H9 (cell line): ENCODE measurements around the gene KRT84. TPM values are rescaled to one million over a fixed set of nuclear protein-coding genes. Genes with fewer than 3 reads are reported as not detected.

Experiments used
- DNase-seq: peaks from one replicate; pipeline ENCODE4 v3.0.0-alpha.2; 2017
- H2AFZ ChIP-seq: one replicate; pipeline ENCODE4 v1.6.1; 2013; ENCODE audit warnings: mild to moderate bottlenecking, low read length, control low read depth, moderate library complexity
- H2AK5ac ChIP-seq: 2 replicates; pipeline ENCODE4 v1.6.1; 2013; ENCODE audit warnings: low read length, control low read depth, mixed read lengths; ENCODE audit not compliant: insufficient read length
- H2BK120ac ChIP-seq: one replicate; pipeline ENCODE4 v1.6.1; 2013; ENCODE audit warnings: low read depth, mild to moderate bottlenecking, low read length, control low read depth, inconsistent platforms; ENCODE audit not compliant: poor library complexity, severe bottlenecking
- H2BK12ac ChIP-seq: 2 replicates; pipeline ENCODE4 v1.6.1; 2013; ENCODE audit warnings: low read length, control low read depth, mixed read lengths, low read depth; ENCODE audit not compliant: insufficient read length
- H2BK15ac ChIP-seq: 2 replicates; pipeline ENCODE4 v1.6.1; 2013; ENCODE audit warnings: low read depth, low read length, control low read depth
- H2BK20ac ChIP-seq: one replicate; pipeline ENCODE4 v1.6.1; 2013; ENCODE audit warnings: low read depth, mild to moderate bottlenecking, low read length, control low read depth, inconsistent platforms; ENCODE audit not compliant: poor library complexity, severe bottlenecking
- H2BK5ac ChIP-seq: 2 replicates; pipeline ENCODE4 v1.6.1; 2013; ENCODE audit warnings: low read length, control low read depth, mixed read lengths; ENCODE audit not compliant: insufficient read length
- H3K14ac ChIP-seq: 2 replicates; pipeline ENCODE4 v1.6.1; 2013; ENCODE audit warnings: low read length, control low read depth; ENCODE audit not compliant: insufficient read depth
- H3K18ac ChIP-seq: 2 replicates; pipeline ENCODE4 v1.6.1; 2013; ENCODE audit warnings: low read depth, mild to moderate bottlenecking, mixed read lengths, low read length, control low read depth; ENCODE audit not compliant: insufficient read length
- H3K23ac ChIP-seq: 2 replicates; pipeline ENCODE4 v1.6.1; 2013; ENCODE audit warnings: low read length, control low read depth, mixed read lengths, low read depth; ENCODE audit not compliant: insufficient read length
- H3K23me2 ChIP-seq: 2 replicates; pipeline ENCODE4 v1.6.1; 2013; ENCODE audit warnings: low read depth, mild to moderate bottlenecking, mixed read lengths, low read length, control low read depth; ENCODE audit not compliant: insufficient read length, poor library complexity, severe bottlenecking
- H3K27ac ChIP-seq: 2 replicates; pipeline ENCODE4 v1.5.1; 2013; ENCODE audit warnings: low read length, control low read depth, mixed read lengths, low read depth; ENCODE audit not compliant: insufficient read length
- H3K27me3 ChIP-seq: 2 replicates; pipeline ENCODE4 v1.6.1; 2013; ENCODE audit warnings: low read length, control low read depth, inconsistent platforms; ENCODE audit not compliant: insufficient read depth
- H3K4ac ChIP-seq: 2 replicates; pipeline ENCODE4 v1.6.1; 2013; ENCODE audit warnings: low read depth, mild to moderate bottlenecking, control low read depth, inconsistent platforms, low read length, moderate library complexity
- H3K4me1 ChIP-seq: 2 replicates; pipeline ENCODE4 v1.6.1; 2013; ENCODE audit warnings: low read length, control low read depth, inconsistent platforms; ENCODE audit not compliant: insufficient read depth
- H3K4me2 ChIP-seq: 2 replicates; pipeline ENCODE4 v1.6.1; 2013; ENCODE audit warnings: low read length, control low read depth, mixed read lengths; ENCODE audit not compliant: insufficient read length, insufficient read depth
- H3K56ac ChIP-seq: 2 replicates; pipeline ENCODE4 v1.6.1; 2013; ENCODE audit warnings: low read depth, mild to moderate bottlenecking, mixed read lengths, low read length, control low read depth; ENCODE audit not compliant: insufficient read length
- H3K79me1 ChIP-seq: 2 replicates; pipeline ENCODE4 v1.6.1; 2013; ENCODE audit warnings: low read depth, mild to moderate bottlenecking, moderate library complexity, low read length, control low read depth, inconsistent platforms; ENCODE audit not compliant: insufficient read depth, poor library complexity, severe bottlenecking
- H3K79me2 ChIP-seq: 2 replicates; pipeline ENCODE4 v1.6.1; 2013; ENCODE audit warnings: low read length, control low read depth, inconsistent platforms; ENCODE audit not compliant: insufficient read depth
- H3K9ac ChIP-seq: 2 replicates; pipeline ENCODE4 v1.6.1; 2013; ENCODE audit warnings: low read length, control low read depth, mixed read lengths; ENCODE audit not compliant: insufficient read length; ENCODE audit errors: extremely low read depth
- H3K9me3 ChIP-seq: one replicate; pipeline ENCODE4 v1.6.1; 2013; ENCODE audit warnings: low read depth, low read length, inconsistent platforms; ENCODE audit not compliant: control insufficient read depth
- H3T11ph ChIP-seq: one replicate; pipeline ENCODE4 v1.6.1; 2013; ENCODE audit warnings: mild to moderate bottlenecking, low read length, control low read depth, inconsistent platforms
- H4K20me1 ChIP-seq: one replicate; pipeline ENCODE4 v1.6.1; 2013; ENCODE audit not compliant: control insufficient read depth, insufficient read length, insufficient read depth
- H4K5ac ChIP-seq: 2 replicates; pipeline ENCODE4 v1.6.1; 2013; ENCODE audit warnings: low read depth, mild to moderate bottlenecking, mixed read lengths, low read length, control low read depth; ENCODE audit not compliant: insufficient read length
- H4K8ac ChIP-seq: replicated peaks from 2 replicates; pipeline ENCODE4 v1.6.1; 2013; ENCODE audit warnings: low read length, control low read depth, mixed read lengths, low read depth; ENCODE audit not compliant: insufficient read length
- H4K91ac ChIP-seq: 2 replicates; pipeline ENCODE4 v1.6.1; 2013; ENCODE audit warnings: low read depth, mild to moderate bottlenecking, moderate library complexity, mixed read lengths, low read length, control low read depth; ENCODE audit not compliant: insufficient read length
- H3K27ac Mint-ChIP-seq, 3 experiments: 2 replicates in 2 of 3; 3 replicates in 1 of 3; pipeline ENCODE4 v1.8.0; 2020 to 2021; ENCODE audit warnings: mixed read lengths in 3 of 3, mild to moderate bottlenecking in 1 of 3, moderate library complexity in 1 of 3
- H3K27me3 Mint-ChIP-seq: 2 replicates; pipeline ENCODE4 v1.8.0; 2021; ENCODE audit warnings: low read depth, mild to moderate bottlenecking, moderate library complexity, mixed read lengths
- H3K36me3 Mint-ChIP-seq, 3 experiments: 2 replicates in 2 of 3; 3 replicates in 1 of 3; pipeline ENCODE4 v1.8.0; 2020 to 2021; ENCODE audit warnings: low read depth in 3 of 3, mixed read lengths in 3 of 3; ENCODE audit not compliant: insufficient read depth in 1 of 3
- H3K4me1 Mint-ChIP-seq, 2 experiments: 2 replicates each; pipeline ENCODE4 v1.8.0; 2020; ENCODE audit warnings: mixed read lengths in 2 of 2
- H3K4me3 Mint-ChIP-seq, 2 experiments: 2 replicates in 1 of 2; 3 replicates in 1 of 2; pipeline ENCODE4 v1.8.0; 2020 to 2021; ENCODE audit warnings: mild to moderate bottlenecking in 2 of 2, mixed read lengths in 2 of 2, moderate library complexity in 1 of 2
- H3K9me3 Mint-ChIP-seq, 2 experiments: 2 replicates in 1 of 2; 3 replicates in 1 of 2; pipeline ENCODE4 v1.8.0; 2020; ENCODE audit warnings: mild to moderate bottlenecking in 2 of 2, mixed read lengths in 2 of 2, moderate library complexity in 1 of 2
- WGBS: extraction: QIAGEN DNeasy Blood & Tissue Kit; methylation state at CpG from one replicate; pipeline ENCODE4 v1.1.7; 2013; ENCODE audit warnings: missing lambda C conversion rate, low lambda C conversion rate, mixed read lengths; ENCODE audit not compliant: insufficient read length; ENCODE audit errors: extremely low coverage; 5-methylcytosine and 5-hydroxymethylcytosine counted together
- total RNA-seq: library from RNA; stranded (reverse); gene quantifications from 2 replicates; pipeline ENCODE4 v1.2.1, GENCODE V29; 2021
- TF ChIP-seq, protein P1 (sequence below): fragments of 200-600 bp; sonication (generic); conservative IDR thresholded peaks from 3 replicates; pipeline ENCODE4 v1.8.0; 2021; ENCODE audit warnings: antibody characterized with exemption, mild to moderate bottlenecking

Gene KRT84
- total RNA-seq, 1 experiment from 2014 or later, result not detected

GRCh38 chr12:52355176-52355575, 30.3 kb downstream of the KRT84 start:
- Mint-ChIP-seq H3K27ac (no peak overlapping the region), H3K4me1 (peaks cover 13 to 18% of the 10 kb centered on the region in 2 experiments), H3K36me3 (no peaks in the 10 kb centered on the region), H3K27me3 (peaks cover 8% of the 10 kb centered on the region; the same call in 1 of the 2 replicates), H3K9me3 (no peaks in the 10 kb centered on the region; a peak in 1 of 5 replicates), H3K4me3 (no peak overlapping the region)
- no peaks in the 10 kb centered on the region for H3K4me1 ChIP-seq
- H3K4ac ChIP-seq, result no peak overlapping the region
- no peak overlapping the region for H4K8ac ChIP-seq
- H2AK5ac ChIP-seq, result no peak overlapping the region
- WGBS, result no CpG with 5 or more reads among the region's 8 CpGs
- no peak overlapping the region for H3K9ac ChIP-seq
- no peak overlapping the region for H3K27ac ChIP-seq
- no peaks in the 10 kb centered on the region for H3K9me3 ChIP-seq
- H4K20me1 ChIP-seq, result no peaks in the 10 kb centered on the region
- no peak overlapping the region for H3T11ph ChIP-seq
- H3K27me3 ChIP-seq, result no peaks in the 10 kb centered on the region
- no peak overlapping the region for H2BK12ac ChIP-seq
- no peak overlapping the region for H3K14ac ChIP-seq
- H4K91ac ChIP-seq, result no peak overlapping the region
- H3K79me1 ChIP-seq, result no peaks in the 10 kb centered on the region
- H2BK120ac ChIP-seq, result no peak overlapping the region
- no peak overlapping the region for H4K5ac ChIP-seq
- no peak overlapping the region for H3K56ac ChIP-seq
- no peaks in the 10 kb centered on the region for H3K23me2 ChIP-seq
- H3K79me2 ChIP-seq, result no peaks in the 10 kb centered on the region
- H3K18ac ChIP-seq, result no peak overlapping the region
- H2BK5ac ChIP-seq, result no peak overlapping the region
- no peak for DNase-seq
- no peak overlapping the region for H2BK20ac ChIP-seq
- TF ChIP-seq, protein P1, sequence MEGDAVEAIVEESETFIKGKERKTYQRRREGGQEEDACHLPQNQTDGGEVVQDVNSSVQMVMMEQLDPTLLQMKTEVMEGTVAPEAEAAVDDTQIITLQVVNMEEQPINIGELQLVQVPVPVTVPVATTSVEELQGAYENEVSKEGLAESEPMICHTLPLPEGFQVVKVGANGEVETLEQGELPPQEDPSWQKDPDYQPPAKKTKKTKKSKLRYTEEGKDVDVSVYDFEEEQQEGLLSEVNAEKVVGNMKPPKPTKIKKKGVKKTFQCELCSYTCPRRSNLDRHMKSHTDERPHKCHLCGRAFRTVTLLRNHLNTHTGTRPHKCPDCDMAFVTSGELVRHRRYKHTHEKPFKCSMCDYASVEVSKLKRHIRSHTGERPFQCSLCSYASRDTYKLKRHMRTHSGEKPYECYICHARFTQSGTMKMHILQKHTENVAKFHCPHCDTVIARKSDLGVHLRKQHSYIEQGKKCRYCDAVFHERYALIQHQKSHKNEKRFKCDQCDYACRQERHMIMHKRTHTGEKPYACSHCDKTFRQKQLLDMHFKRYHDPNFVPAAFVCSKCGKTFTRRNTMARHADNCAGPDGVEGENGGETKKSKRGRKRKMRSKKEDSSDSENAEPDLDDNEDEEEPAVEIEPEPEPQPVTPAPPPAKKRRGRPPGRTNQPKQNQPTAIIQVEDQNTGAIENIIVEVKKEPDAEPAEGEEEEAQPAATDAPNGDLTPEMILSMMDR, result no peak
- H2BK15ac ChIP-seq, result no peak overlapping the region
- no peak overlapping the region for H3K4me2 ChIP-seq
- H2AFZ ChIP-seq, result no peak overlapping the region
- H3K23ac ChIP-seq, result no peak overlapping the region
